ENCODE results near the gene TP53.
A peak's percentile ranks its signal among the peaks of the same experiment; 100 is the strongest.

The TP53 gene

DNA sequence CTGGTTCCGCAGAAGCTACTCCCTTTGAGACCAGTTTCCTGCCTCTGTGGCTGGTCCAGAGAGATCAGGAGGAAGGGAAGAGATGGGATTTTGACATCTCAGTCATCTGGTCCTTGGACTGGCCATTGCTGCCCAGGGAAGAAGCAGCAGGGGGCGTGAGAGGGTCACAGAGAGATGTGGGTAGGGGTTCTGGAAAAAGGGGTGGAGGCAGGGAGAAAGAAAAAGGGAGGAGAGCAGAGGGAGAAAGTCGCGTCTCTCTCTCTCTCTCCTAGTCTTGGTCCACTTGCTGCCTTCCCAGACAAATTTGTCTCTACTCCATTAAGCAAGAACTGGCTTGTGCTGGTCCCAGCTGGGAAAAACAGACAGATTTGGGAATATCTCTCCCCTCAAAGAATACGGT, 52.9 kb downstream of the TP53 start:
- Histone ChIP-seq H3K23ac (ENCODE audit: low read length in 2 of 2) (no peak overlapping the region), H3K27ac (ENCODE audit: low read length, poor library complexity, severe bottlenecking) (no peak overlapping the region), H2BK15ac (ENCODE audit: low read depth, poor library complexity, severe bottlenecking) (no peak overlapping the region), H3K9me3 (ENCODE audit: control insufficient read depth, low read length) (no peaks in the 10 kb centered on the region), H3K9ac (ENCODE audit: low read length) (peak overlapping the region; percentile 13), H3K36me3 (ENCODE audit: control insufficient read depth in 1 of 2, insufficient read depth in 2 of 2, low read depth in 1 of 2, low read length in 2 of 2) (no peaks in the 10 kb centered on the region), H2AK5ac (ENCODE audit: low read length, severe bottlenecking) (no peak overlapping the region), H3K14ac (ENCODE audit: low read length in 2 of 2) (no peak overlapping the region), H3K4me3 (ENCODE audit: insufficient read depth in 1 of 2, low read depth in 1 of 2, low read length in 2 of 2) (no peak overlapping the region), H2BK120ac (ENCODE audit: low read depth, low read length) (no peak overlapping the region), H3K4ac (ENCODE audit: low read depth in 1 of 2, low read length in 2 of 2) (peak overlapping the region in 1 of 2 experiments; percentile 26), H4K91ac (ENCODE audit: low read length) (no peak overlapping the region), H4K8ac (ENCODE audit: low read length) (no peak overlapping the region), H3K4me2 (ENCODE audit: low read length, poor library complexity, severe bottlenecking) (no peak overlapping the region), H3K4me1 (ENCODE audit: control insufficient read depth, insufficient read depth, low read depth, low read length) (peaks cover 2% of the 10 kb centered on the region), H3K79me1 (replicated peaks; ENCODE audit: low read length, poor library complexity, severe bottlenecking) (no peaks in the 10 kb centered on the region), H2BK12ac (ENCODE audit: low read length in 2 of 2) (peak overlapping the region in 1 of 2 experiments; percentile 24), H3K18ac (ENCODE audit: low read depth in 1 of 2, low read length in 2 of 2) (no peak overlapping the region), H2AFZ (ENCODE audit: low read depth, low read length) (no peak overlapping the region), H2BK5ac (ENCODE audit: low read depth, low read length, poor library complexity, severe bottlenecking) (no peak overlapping the region), H3K27me3 (ENCODE audit: control insufficient read depth in 1 of 2, insufficient read depth in 1 of 2, low read length in 2 of 2) (peaks cover 4 to 6% of the 10 kb centered on the region in 2 experiments)
- DNase-seq = peak; percentile 66
- 32% methylated on average over 5 of the region's 5 CpGs for WGBS

GRCh38 chr17:7633093-7633492, 54.2 kb downstream of the TP53 start:
- no peak overlapping the region for H2BK12ac ChIP-seq (ENCODE audit: low read length in 2 of 2)
- no peak overlapping the region for H3K14ac ChIP-seq (ENCODE audit: low read length in 2 of 2)
- H3K36me3 ChIP-seq (ENCODE audit: control insufficient read depth in 1 of 2, insufficient read depth in 2 of 2, low read depth in 1 of 2, low read length in 2 of 2) = no peaks in the 10 kb centered on the region
- H3K4me2 ChIP-seq (ENCODE audit: low read length, poor library complexity, severe bottlenecking) = no peak overlapping the region
- H2BK15ac ChIP-seq (ENCODE audit: low read depth, poor library complexity, severe bottlenecking) = no peak overlapping the region
- DNase-seq = no peak
- H3K23ac ChIP-seq (ENCODE audit: low read length in 2 of 2) = no peak overlapping the region
- H3K27me3 ChIP-seq (ENCODE audit: control insufficient read depth in 1 of 2, insufficient read depth in 1 of 2, low read length in 2 of 2) = peaks cover 4 to 6% of the 10 kb centered on the region in 2 experiments
- peak overlapping the region; percentile 4 for H4K8ac ChIP-seq (ENCODE audit: low read length)
- no peaks in the 10 kb centered on the region for H3K9me3 ChIP-seq (ENCODE audit: control insufficient read depth, low read length)
- 92% methylated on average over 2 of the region's 2 CpGs for WGBS
- H4K91ac ChIP-seq (ENCODE audit: low read length) = no peak overlapping the region
- no peak overlapping the region for H3K4me3 ChIP-seq (ENCODE audit: insufficient read depth in 1 of 2, low read depth in 1 of 2, low read length in 2 of 2)
- H3K79me1 ChIP-seq (replicated peaks; ENCODE audit: low read length, poor library complexity, severe bottlenecking) = no peaks in the 10 kb centered on the region
- H3K18ac ChIP-seq (ENCODE audit: low read depth in 1 of 2, low read length in 2 of 2) = no peak overlapping the region
- no peak overlapping the region for H2AFZ ChIP-seq (ENCODE audit: low read depth, low read length)
- no peak overlapping the region for H2BK5ac ChIP-seq (ENCODE audit: low read depth, low read length, poor library complexity, severe bottlenecking)
- peak overlapping the region; percentile 36 for H2AK5ac ChIP-seq (ENCODE audit: low read length, severe bottlenecking)
- peak overlapping the region; percentile 54 for H2BK120ac ChIP-seq (ENCODE audit: low read depth, low read length)
- H3K27ac ChIP-seq (ENCODE audit: low read length, poor library complexity, severe bottlenecking) = no peak overlapping the region
- H3K4ac ChIP-seq (ENCODE audit: low read depth in 1 of 2, low read length in 2 of 2) = no peak overlapping the region
- H3K4me1 ChIP-seq (ENCODE audit: control insufficient read depth, insufficient read depth, low read depth, low read length) = peaks cover 2% of the 10 kb centered on the region
- peak overlapping the region; percentile 75 for H3K9ac ChIP-seq (ENCODE audit: low read length)

DNA sequence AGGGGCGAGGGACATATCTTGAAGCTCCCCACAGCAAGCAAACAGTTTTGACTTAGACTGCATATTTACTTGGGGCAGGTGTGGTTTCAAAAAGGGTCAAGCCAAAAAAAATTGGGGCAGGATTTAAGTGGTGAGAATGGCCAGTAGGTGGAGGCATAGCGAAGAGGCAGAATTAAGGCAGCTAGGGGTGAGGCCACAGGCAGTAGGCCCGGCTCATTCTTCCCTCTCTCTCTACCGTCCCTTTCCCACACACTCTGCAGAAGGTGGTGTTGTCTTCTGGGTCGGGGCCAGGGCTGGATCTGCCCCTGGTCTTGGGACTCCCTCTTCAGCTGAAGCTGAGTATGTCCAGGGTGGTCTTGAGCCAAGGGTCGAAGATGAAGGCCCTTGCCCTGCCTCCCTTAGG, 54.8 kb downstream of the TP53 start:
- 55% methylated on average over 6 of the region's 6 CpGs for WGBS
- H3K23ac ChIP-seq (ENCODE audit: low read length in 2 of 2) = no peak overlapping the region

GRCh38 chr17:7631398-7632380, 55.6 kb downstream of the TP53 start:
- Histone ChIP-seq H3K23ac (ENCODE audit: low read length in 2 of 2) (no peak overlapping the region), H3K18ac (ENCODE audit: low read depth in 1 of 2, low read length in 2 of 2) (no peak overlapping the region)
- 88% methylated on average over 11 of the region's 11 CpGs for WGBS

More for the DNA sequence above, 54.8 kb downstream of the TP53 start:
- H4K8ac ChIP-seq (ENCODE audit: low read length) = peak overlapping the region; percentile 70
- peaks cover 4% of the 10 kb centered on the region for H3K4me1 ChIP-seq (ENCODE audit: control insufficient read depth, insufficient read depth, low read depth, low read length)
- H3K27ac ChIP-seq (ENCODE audit: low read length, poor library complexity, severe bottlenecking) = no peak overlapping the region
- H3K4me2 ChIP-seq (ENCODE audit: low read length, poor library complexity, severe bottlenecking) = no peak overlapping the region
- H2AFZ ChIP-seq (ENCODE audit: low read depth, low read length) = peak overlapping the region; percentile 79
- no peak overlapping the region for H4K91ac ChIP-seq (ENCODE audit: low read length)
- H2BK5ac ChIP-seq (ENCODE audit: low read depth, low read length, poor library complexity, severe bottlenecking) = no peak overlapping the region
- peak overlapping the region; percentile 75 for H3K9ac ChIP-seq (ENCODE audit: low read length)
- H3K14ac ChIP-seq (ENCODE audit: low read length in 2 of 2) = no peak overlapping the region
- no peak overlapping the region for H3K4me3 ChIP-seq (ENCODE audit: insufficient read depth in 1 of 2, low read depth in 1 of 2, low read length in 2 of 2)
- H3K27me3 ChIP-seq (ENCODE audit: control insufficient read depth in 1 of 2, insufficient read depth in 1 of 2, low read length in 2 of 2) = peaks cover 4 to 6% of the 10 kb centered on the region in 2 experiments
- H2AK5ac ChIP-seq (ENCODE audit: low read length, severe bottlenecking) = peak overlapping the region; percentile 57
- H2BK120ac ChIP-seq (ENCODE audit: low read depth, low read length) = peak overlapping the region; percentile 54
- peak; percentile 52 for DNase-seq
- peak overlapping the region in 1 of 2 experiments; percentile 68 for H3K4ac ChIP-seq (ENCODE audit: low read depth in 1 of 2, low read length in 2 of 2)
- H2BK12ac ChIP-seq (ENCODE audit: low read length in 2 of 2) = peak overlapping the region in 1 of 2 experiments; percentile 43
- no peaks in the 10 kb centered on the region for H3K79me1 ChIP-seq (replicated peaks; ENCODE audit: low read length, poor library complexity, severe bottlenecking)
- H3K36me3 ChIP-seq (ENCODE audit: control insufficient read depth in 1 of 2, insufficient read depth in 2 of 2, low read depth in 1 of 2, low read length in 2 of 2) = no peaks in the 10 kb centered on the region
- no peak overlapping the region for H2BK15ac ChIP-seq (ENCODE audit: low read depth, poor library complexity, severe bottlenecking)
- no peaks in the 10 kb centered on the region for H3K9me3 ChIP-seq (ENCODE audit: control insufficient read depth, low read length)
- no peak overlapping the region for H3K18ac ChIP-seq (ENCODE audit: low read depth in 1 of 2, low read length in 2 of 2)

More at GRCh38 chr17:7631398-7632380, 55.6 kb downstream of the TP53 start:
- DNase-seq = no peak
- no peak overlapping the region for H2AFZ ChIP-seq (ENCODE audit: low read depth, low read length)
- no peaks in the 10 kb centered on the region for H3K9me3 ChIP-seq (ENCODE audit: control insufficient read depth, low read length)
- H2BK5ac ChIP-seq (ENCODE audit: low read depth, low read length, poor library complexity, severe bottlenecking) = no peak overlapping the region
- H2BK15ac ChIP-seq (ENCODE audit: low read depth, poor library complexity, severe bottlenecking) = no peak overlapping the region
- H2BK12ac ChIP-seq (ENCODE audit: low read length in 2 of 2) = no peak overlapping the region
- H4K8ac ChIP-seq (ENCODE audit: low read length) = no peak overlapping the region
- H4K91ac ChIP-seq (ENCODE audit: low read length) = no peak overlapping the region
- no peak overlapping the region for H3K27ac ChIP-seq (ENCODE audit: low read length, poor library complexity, severe bottlenecking)
- no peak overlapping the region for H3K4me2 ChIP-seq (ENCODE audit: low read length, poor library complexity, severe bottlenecking)
- H2AK5ac ChIP-seq (ENCODE audit: low read length, severe bottlenecking) = no peak overlapping the region
- no peak overlapping the region for H3K4ac ChIP-seq (ENCODE audit: low read depth in 1 of 2, low read length in 2 of 2)
- H3K27me3 ChIP-seq (ENCODE audit: control insufficient read depth in 1 of 2, insufficient read depth in 1 of 2, low read length in 2 of 2) = peaks cover 4 to 6% of the 10 kb centered on the region in 2 experiments
- H2BK120ac ChIP-seq (ENCODE audit: low read depth, low read length) = no peak overlapping the region
- peaks cover 4% of the 10 kb centered on the region for H3K4me1 ChIP-seq (ENCODE audit: control insufficient read depth, insufficient read depth, low read depth, low read length)
- peaks cover 4% of the 10 kb centered on the region for H3K79me1 ChIP-seq (replicated peaks; ENCODE audit: low read length, poor library complexity, severe bottlenecking)
- peak overlapping the region; percentile 18 for H3K9ac ChIP-seq (ENCODE audit: low read length)
- no peak overlapping the region for H3K14ac ChIP-seq (ENCODE audit: low read length in 2 of 2)
- H3K4me3 ChIP-seq (ENCODE audit: insufficient read depth in 1 of 2, low read depth in 1 of 2, low read length in 2 of 2) = no peak overlapping the region
- H3K36me3 ChIP-seq (ENCODE audit: control insufficient read depth in 1 of 2, insufficient read depth in 2 of 2, low read depth in 1 of 2, low read length in 2 of 2) = no peaks in the 10 kb centered on the region
